H9 (cell line): ENCODE data around the gene COL8A2. TPM values are rescaled to one million over a fixed set of nuclear protein-coding genes. Genes with fewer than 3 reads are reported as not detected.

Experiments
- DNase-seq: peaks from one replicate; pipeline ENCODE4 v3.0.0-alpha.2; 2017
- H2AFZ ChIP-seq: one replicate; pipeline ENCODE4 v1.6.1; 2013; ENCODE audit warnings: mild to moderate bottlenecking, low read length, control low read depth, moderate library complexity
- H2AK5ac ChIP-seq: 2 replicates; pipeline ENCODE4 v1.6.1; 2013; ENCODE audit warnings: low read length, control low read depth, mixed read lengths; ENCODE audit not compliant: insufficient read length
- H2BK120ac ChIP-seq: one replicate; pipeline ENCODE4 v1.6.1; 2013; ENCODE audit warnings: low read depth, mild to moderate bottlenecking, low read length, control low read depth, inconsistent platforms; ENCODE audit not compliant: poor library complexity, severe bottlenecking
- H2BK12ac ChIP-seq: 2 replicates; pipeline ENCODE4 v1.6.1; 2013; ENCODE audit warnings: low read length, control low read depth, mixed read lengths, low read depth; ENCODE audit not compliant: insufficient read length
- H2BK15ac ChIP-seq: 2 replicates; pipeline ENCODE4 v1.6.1; 2013; ENCODE audit warnings: low read depth, low read length, control low read depth
- H2BK20ac ChIP-seq: one replicate; pipeline ENCODE4 v1.6.1; 2013; ENCODE audit warnings: low read depth, mild to moderate bottlenecking, low read length, control low read depth, inconsistent platforms; ENCODE audit not compliant: poor library complexity, severe bottlenecking
- H2BK5ac ChIP-seq: 2 replicates; pipeline ENCODE4 v1.6.1; 2013; ENCODE audit warnings: low read length, control low read depth, mixed read lengths; ENCODE audit not compliant: insufficient read length
- H3K14ac ChIP-seq: 2 replicates; pipeline ENCODE4 v1.6.1; 2013; ENCODE audit warnings: low read length, control low read depth; ENCODE audit not compliant: insufficient read depth
- H3K18ac ChIP-seq: 2 replicates; pipeline ENCODE4 v1.6.1; 2013; ENCODE audit warnings: low read depth, mild to moderate bottlenecking, mixed read lengths, low read length, control low read depth; ENCODE audit not compliant: insufficient read length
- H3K23ac ChIP-seq: 2 replicates; pipeline ENCODE4 v1.6.1; 2013; ENCODE audit warnings: low read length, control low read depth, mixed read lengths, low read depth; ENCODE audit not compliant: insufficient read length
- H3K23me2 ChIP-seq: 2 replicates; pipeline ENCODE4 v1.6.1; 2013; ENCODE audit warnings: low read depth, mild to moderate bottlenecking, mixed read lengths, low read length, control low read depth; ENCODE audit not compliant: insufficient read length, poor library complexity, severe bottlenecking
- H3K27ac ChIP-seq: 2 replicates; pipeline ENCODE4 v1.5.1; 2013; ENCODE audit warnings: low read length, control low read depth, mixed read lengths, low read depth; ENCODE audit not compliant: insufficient read length
- H3K27me3 ChIP-seq: 2 replicates; pipeline ENCODE4 v1.6.1; 2013; ENCODE audit warnings: low read length, control low read depth, inconsistent platforms; ENCODE audit not compliant: insufficient read depth
- H3K4ac ChIP-seq: 2 replicates; pipeline ENCODE4 v1.6.1; 2013; ENCODE audit warnings: low read depth, mild to moderate bottlenecking, control low read depth, inconsistent platforms, low read length, moderate library complexity
- H3K4me1 ChIP-seq: 2 replicates; pipeline ENCODE4 v1.6.1; 2013; ENCODE audit warnings: low read length, control low read depth, inconsistent platforms; ENCODE audit not compliant: insufficient read depth
- H3K4me2 ChIP-seq: 2 replicates; pipeline ENCODE4 v1.6.1; 2013; ENCODE audit warnings: low read length, control low read depth, mixed read lengths; ENCODE audit not compliant: insufficient read length, insufficient read depth
- H3K56ac ChIP-seq: 2 replicates; pipeline ENCODE4 v1.6.1; 2013; ENCODE audit warnings: low read depth, mild to moderate bottlenecking, mixed read lengths, low read length, control low read depth; ENCODE audit not compliant: insufficient read length
- H3K79me1 ChIP-seq: 2 replicates; pipeline ENCODE4 v1.6.1; 2013; ENCODE audit warnings: low read depth, mild to moderate bottlenecking, moderate library complexity, low read length, control low read depth, inconsistent platforms; ENCODE audit not compliant: insufficient read depth, poor library complexity, severe bottlenecking
- H3K79me2 ChIP-seq: 2 replicates; pipeline ENCODE4 v1.6.1; 2013; ENCODE audit warnings: low read length, control low read depth, inconsistent platforms; ENCODE audit not compliant: insufficient read depth
- H3K9ac ChIP-seq: 2 replicates; pipeline ENCODE4 v1.6.1; 2013; ENCODE audit warnings: low read length, control low read depth, mixed read lengths; ENCODE audit not compliant: insufficient read length; ENCODE audit errors: extremely low read depth
- H3K9me3 ChIP-seq: one replicate; pipeline ENCODE4 v1.6.1; 2013; ENCODE audit warnings: low read depth, low read length, inconsistent platforms; ENCODE audit not compliant: control insufficient read depth
- H3T11ph ChIP-seq: one replicate; pipeline ENCODE4 v1.6.1; 2013; ENCODE audit warnings: mild to moderate bottlenecking, low read length, control low read depth, inconsistent platforms
- H4K20me1 ChIP-seq: one replicate; pipeline ENCODE4 v1.6.1; 2013; ENCODE audit not compliant: control insufficient read depth, insufficient read length, insufficient read depth
- H4K5ac ChIP-seq: 2 replicates; pipeline ENCODE4 v1.6.1; 2013; ENCODE audit warnings: low read depth, mild to moderate bottlenecking, mixed read lengths, low read length, control low read depth; ENCODE audit not compliant: insufficient read length
- H4K8ac ChIP-seq: replicated peaks from 2 replicates; pipeline ENCODE4 v1.6.1; 2013; ENCODE audit warnings: low read length, control low read depth, mixed read lengths, low read depth; ENCODE audit not compliant: insufficient read length
- H4K91ac ChIP-seq: 2 replicates; pipeline ENCODE4 v1.6.1; 2013; ENCODE audit warnings: low read depth, mild to moderate bottlenecking, moderate library complexity, mixed read lengths, low read length, control low read depth; ENCODE audit not compliant: insufficient read length
- H3K27ac Mint-ChIP-seq, 3 experiments: 2 replicates in 2 of 3; 3 replicates in 1 of 3; pipeline ENCODE4 v1.8.0; 2020 to 2021; ENCODE audit warnings: mixed read lengths in 3 of 3, mild to moderate bottlenecking in 1 of 3, moderate library complexity in 1 of 3
- H3K27me3 Mint-ChIP-seq: 2 replicates; pipeline ENCODE4 v1.8.0; 2021; ENCODE audit warnings: low read depth, mild to moderate bottlenecking, moderate library complexity, mixed read lengths
- H3K36me3 Mint-ChIP-seq, 3 experiments: 2 replicates in 2 of 3; 3 replicates in 1 of 3; pipeline ENCODE4 v1.8.0; 2020 to 2021; ENCODE audit warnings: low read depth in 3 of 3, mixed read lengths in 3 of 3; ENCODE audit not compliant: insufficient read depth in 1 of 3
- H3K4me1 Mint-ChIP-seq, 2 experiments: 2 replicates each; pipeline ENCODE4 v1.8.0; 2020; ENCODE audit warnings: mixed read lengths in 2 of 2
- H3K4me3 Mint-ChIP-seq, 2 experiments: 2 replicates in 1 of 2; 3 replicates in 1 of 2; pipeline ENCODE4 v1.8.0; 2020 to 2021; ENCODE audit warnings: mild to moderate bottlenecking in 2 of 2, mixed read lengths in 2 of 2, moderate library complexity in 1 of 2
- H3K9me3 Mint-ChIP-seq, 2 experiments: 2 replicates in 1 of 2; 3 replicates in 1 of 2; pipeline ENCODE4 v1.8.0; 2020; ENCODE audit warnings: mild to moderate bottlenecking in 2 of 2, mixed read lengths in 2 of 2, moderate library complexity in 1 of 2
- WGBS: extraction: QIAGEN DNeasy Blood & Tissue Kit; methylation state at CpG from one replicate; pipeline ENCODE4 v1.1.7; 2013; ENCODE audit warnings: missing lambda C conversion rate, low lambda C conversion rate, mixed read lengths; ENCODE audit not compliant: insufficient read length; ENCODE audit errors: extremely low coverage; 5-methylcytosine and 5-hydroxymethylcytosine counted together
- total RNA-seq: library from RNA; stranded (reverse); gene quantifications from 2 replicates; pipeline ENCODE4 v1.2.1, GENCODE V29; 2021
- TF ChIP-seq, protein P1 (sequence below): fragments of 200-600 bp; sonication (generic); conservative IDR thresholded peaks from 3 replicates; pipeline ENCODE4 v1.8.0; 2021; ENCODE audit warnings: antibody characterized with exemption, mild to moderate bottlenecking

The COL8A2 gene
- total RNA-seq, 1 experiment from 2014 or later, result 1.5 TPM

DNA sequence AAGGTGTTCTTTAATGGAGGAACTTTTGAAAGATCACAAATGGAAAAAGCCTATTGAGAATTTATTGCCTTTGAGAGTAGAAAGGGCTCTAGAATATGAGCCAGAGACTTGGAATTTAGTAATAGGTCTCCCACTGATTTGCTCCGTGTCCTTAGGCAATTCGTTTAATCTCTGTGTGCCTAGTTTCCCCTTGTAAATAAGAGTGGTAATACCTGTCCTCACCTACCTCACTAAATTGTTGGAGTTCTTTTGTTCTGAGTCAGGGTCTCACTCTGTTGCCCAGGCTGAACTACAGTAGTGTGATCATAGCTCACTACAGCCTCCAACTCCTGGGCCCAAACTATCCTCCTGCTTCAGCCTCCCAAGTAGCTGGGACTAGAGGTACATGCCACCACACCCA is 56.2 kb downstream of the COL8A2 start:
- Histone ChIP-seq H3K23ac (no peak overlapping the region), H3K4me2 (no peak overlapping the region), H2BK20ac (no peak overlapping the region), H2BK12ac (no peak overlapping the region), H3K27ac (no peak overlapping the region), H3K79me1 (no peaks in the 10 kb centered on the region), H3K9ac (no peak overlapping the region), H4K91ac (no peak overlapping the region), H2BK5ac (no peak overlapping the region), H3K18ac (no peak overlapping the region), H2AFZ (no peak overlapping the region), H3T11ph (no peak overlapping the region), H3K27me3 (no peaks in the 10 kb centered on the region), H3K4me1 (no peaks in the 10 kb centered on the region), H4K20me1 (no peaks in the 10 kb centered on the region), H2AK5ac (no peak overlapping the region), H2BK15ac (no peak overlapping the region), H3K79me2 (no peaks in the 10 kb centered on the region), H3K14ac (no peak overlapping the region), H3K4ac (no peak overlapping the region), H3K56ac (no peak overlapping the region), H3K23me2 (no peaks in the 10 kb centered on the region), H2BK120ac (no peak overlapping the region), H4K8ac (no peak overlapping the region), H3K9me3 (no peaks in the 10 kb centered on the region), H4K5ac (no peak overlapping the region)
- H3K9me3 Mint-ChIP-seq, result no peaks in the 10 kb centered on the region
- no peak overlapping the region for H3K4me3 Mint-ChIP-seq
- H3K27me3 Mint-ChIP-seq, result no peaks in the 10 kb centered on the region
- DNase-seq, result no peak
- WGBS, result no CpG with 5 or more reads among the region's 2 CpGs
- no peaks in the 10 kb centered on the region for H3K36me3 Mint-ChIP-seq
- H3K4me1 Mint-ChIP-seq, result peaks cover 8 to 10% of the 10 kb centered on the region in 2 experiments
- TF ChIP-seq, protein P1, sequence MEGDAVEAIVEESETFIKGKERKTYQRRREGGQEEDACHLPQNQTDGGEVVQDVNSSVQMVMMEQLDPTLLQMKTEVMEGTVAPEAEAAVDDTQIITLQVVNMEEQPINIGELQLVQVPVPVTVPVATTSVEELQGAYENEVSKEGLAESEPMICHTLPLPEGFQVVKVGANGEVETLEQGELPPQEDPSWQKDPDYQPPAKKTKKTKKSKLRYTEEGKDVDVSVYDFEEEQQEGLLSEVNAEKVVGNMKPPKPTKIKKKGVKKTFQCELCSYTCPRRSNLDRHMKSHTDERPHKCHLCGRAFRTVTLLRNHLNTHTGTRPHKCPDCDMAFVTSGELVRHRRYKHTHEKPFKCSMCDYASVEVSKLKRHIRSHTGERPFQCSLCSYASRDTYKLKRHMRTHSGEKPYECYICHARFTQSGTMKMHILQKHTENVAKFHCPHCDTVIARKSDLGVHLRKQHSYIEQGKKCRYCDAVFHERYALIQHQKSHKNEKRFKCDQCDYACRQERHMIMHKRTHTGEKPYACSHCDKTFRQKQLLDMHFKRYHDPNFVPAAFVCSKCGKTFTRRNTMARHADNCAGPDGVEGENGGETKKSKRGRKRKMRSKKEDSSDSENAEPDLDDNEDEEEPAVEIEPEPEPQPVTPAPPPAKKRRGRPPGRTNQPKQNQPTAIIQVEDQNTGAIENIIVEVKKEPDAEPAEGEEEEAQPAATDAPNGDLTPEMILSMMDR, result no peak
- no peak overlapping the region for H3K27ac Mint-ChIP-seq
